Activated CD4-positive, alpha-beta T cell treated with anti-CD3 and anti-CD28 coated beads, Interleukin-2, amount 50 U/mL, for 24 hours (primary cell): ENCODE results near the gene VAT1L.
"Not testable (repeated sequence)": the region's sequence is repeated elsewhere in the genome, so short reads cannot be mapped to it uniquely, and the experiment has no call there.

ENCODE experiments used
- DNase-seq, 2 donors: peaks; one replicate each; pipeline ENCODE4 v3.0.0-alpha.2; 2020; ENCODE audit warnings: low read depth in 1 of 2, low spot score in 1 of 2

Gene VAT1L

DNA sequence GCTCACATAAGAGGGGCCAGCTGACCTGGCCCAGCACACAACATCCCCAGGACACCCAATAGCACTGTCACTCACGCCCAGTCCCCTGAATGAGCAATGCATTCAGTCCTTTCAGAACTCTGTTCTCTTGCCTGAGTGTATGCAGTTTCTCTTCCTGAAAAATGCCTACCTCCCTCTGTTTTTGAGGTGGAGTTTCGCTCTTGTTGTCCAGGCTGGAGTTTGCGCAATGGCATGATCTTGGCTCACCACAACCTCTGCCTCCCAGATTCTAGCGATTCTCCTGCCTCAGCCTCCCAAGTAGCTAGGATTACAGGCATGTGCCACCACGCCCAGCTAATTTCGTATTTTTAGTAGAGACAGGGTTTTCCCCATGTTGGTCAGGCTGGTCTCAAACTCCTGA is 159.2 kb downstream of the VAT1L start:
- not testable (repeated sequence) for DNase-seq

DNA sequence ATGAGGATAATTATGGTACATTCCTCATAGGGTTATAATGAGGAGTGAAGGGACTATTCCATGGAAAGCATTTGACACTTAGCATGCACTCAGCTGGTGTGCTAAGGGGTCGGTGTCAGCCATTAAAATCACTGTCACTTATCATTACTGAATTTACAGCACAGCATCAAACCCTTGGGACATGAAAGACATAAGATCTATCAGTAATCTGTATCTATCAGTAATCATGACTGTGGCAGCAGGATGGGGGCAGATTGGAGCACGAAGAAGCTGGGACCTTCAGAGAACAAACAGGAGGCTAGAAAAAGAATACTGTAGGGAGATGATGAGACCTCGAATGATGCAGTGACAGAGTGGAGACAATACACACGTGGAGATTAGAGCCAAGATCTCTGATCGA is 160.5 kb downstream of the VAT1L start:
- no peak for DNase-seq

DNA sequence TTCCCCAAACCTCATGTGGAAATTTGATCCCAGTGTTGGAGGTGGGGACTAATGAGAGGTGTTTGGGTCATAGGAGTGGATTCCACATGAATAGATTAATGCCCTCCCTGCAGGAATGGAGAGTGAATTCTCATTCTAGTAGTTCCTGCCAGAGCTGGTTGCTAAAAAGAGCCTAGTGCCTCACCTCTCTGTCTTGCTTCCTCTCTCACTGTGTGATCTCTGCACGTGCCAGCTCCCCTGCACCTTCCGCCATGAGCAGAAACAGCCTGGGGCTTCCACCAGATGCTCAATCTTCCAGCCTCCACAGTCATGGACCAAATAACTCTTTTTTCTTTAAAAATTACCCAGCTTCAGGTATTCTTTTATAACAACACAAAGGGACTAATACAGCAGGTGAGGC is 161.1 kb downstream of the VAT1L start:
- no peak for DNase-seq

- no peak for DNase-seq
Measured at GRCh38 chr16:77951788-77952187, 163.4 kb downstream of the VAT1L start.

DNA sequence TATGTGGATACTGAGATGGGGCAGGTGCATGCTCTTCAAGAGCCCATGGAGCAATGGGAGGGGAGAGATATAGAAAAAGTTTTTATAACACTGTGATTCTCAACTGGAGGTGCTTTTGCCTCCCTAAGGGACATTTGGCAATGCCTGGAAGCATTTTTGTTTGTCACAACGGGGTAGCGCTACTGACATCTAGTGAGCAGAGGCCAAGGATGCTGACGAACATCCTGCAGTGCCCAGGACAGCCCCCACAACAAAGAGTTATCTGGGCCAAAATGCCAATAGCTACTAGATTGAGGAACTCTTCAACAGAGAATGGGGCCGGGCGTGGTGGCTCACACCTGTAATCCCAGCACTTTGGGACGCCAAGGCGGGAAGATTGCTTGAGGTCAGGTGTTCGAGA is 166.8 kb downstream of the VAT1L start:
- no peak for DNase-seq

DNA sequence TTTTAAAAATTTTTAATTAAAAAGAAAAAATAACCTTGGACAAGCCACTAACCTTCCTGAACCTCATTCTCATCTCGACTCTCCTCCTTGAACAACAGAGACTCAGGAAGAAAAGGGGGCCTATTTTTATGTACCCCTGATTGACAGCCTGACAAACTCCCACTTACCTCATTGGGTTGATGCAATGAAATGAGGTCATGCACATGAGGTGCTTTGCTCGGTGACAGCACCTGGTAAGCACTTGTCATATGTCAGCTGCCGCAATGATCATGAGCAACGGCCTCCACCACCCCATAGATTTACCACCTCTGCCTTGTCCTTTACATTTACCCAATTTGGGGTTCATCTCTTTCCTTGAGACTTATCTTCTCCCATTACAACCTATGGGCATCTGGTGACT is 167.9 kb downstream of the VAT1L start:
- DNase-seq, result no peak

DNA sequence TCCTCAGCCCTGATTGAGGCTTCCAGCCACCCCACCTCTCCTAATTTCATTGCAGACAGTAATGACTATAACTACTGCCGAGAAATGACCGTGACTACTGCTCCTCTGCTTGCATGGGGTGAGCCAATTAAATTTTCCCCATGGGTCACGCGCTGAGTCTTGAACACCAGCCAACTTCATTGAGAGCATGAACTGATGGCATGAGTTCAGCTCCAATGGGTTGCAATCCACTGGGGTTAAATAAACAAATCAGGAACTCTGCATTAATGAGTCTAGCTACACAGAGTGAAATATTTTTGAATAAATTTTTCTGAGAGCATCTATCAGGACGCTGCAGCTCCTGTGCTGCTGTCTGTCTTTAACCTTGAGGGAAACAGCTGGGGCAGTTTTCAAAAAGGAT is 172.4 kb downstream of the VAT1L start:
- no peak for DNase-seq

DNA sequence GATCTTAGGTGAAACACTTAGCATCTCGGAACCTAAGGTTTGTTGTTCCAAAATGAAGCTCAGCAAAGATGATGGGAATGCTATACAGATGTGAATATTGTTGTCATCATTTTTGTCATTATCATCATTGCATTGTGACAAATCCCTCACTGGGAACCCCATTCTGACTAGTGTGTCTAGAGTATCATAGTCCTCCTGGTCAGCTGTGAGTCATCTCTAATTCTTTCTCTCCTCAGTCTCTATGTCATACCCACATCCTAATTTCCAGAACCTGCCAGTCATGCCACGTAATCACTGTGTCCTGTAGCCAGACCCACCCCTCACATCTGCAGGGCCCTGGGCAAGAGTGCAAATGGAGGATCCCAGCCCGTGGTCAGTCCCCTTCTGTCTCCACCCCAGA is 173.4 kb downstream of the VAT1L start:
- no peak for DNase-seq

DNA sequence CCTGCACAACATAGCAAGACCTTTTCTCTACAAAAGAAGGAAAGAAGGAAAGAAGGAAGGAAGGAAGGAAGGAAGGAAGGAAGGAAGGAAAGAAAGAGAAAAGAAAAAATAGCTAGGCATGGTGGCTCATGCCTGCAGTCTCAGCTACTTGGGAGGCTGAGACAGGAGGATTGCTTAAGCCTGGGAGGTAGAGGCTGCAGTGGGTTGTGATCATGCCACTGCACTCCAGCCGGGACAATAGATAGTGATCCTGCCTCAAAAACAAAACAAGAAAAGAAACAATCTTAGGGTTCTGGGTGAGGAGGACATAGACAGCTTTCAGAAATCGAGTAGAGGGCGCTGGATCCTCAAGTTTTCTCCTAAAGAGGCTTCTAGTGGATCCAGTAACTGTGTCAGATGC is 174.3 kb downstream of the VAT1L start:
- DNase-seq, result no peak

- no peak for DNase-seq
Measured at GRCh38 chr16:77963185-77964044, 175.1 kb downstream of the VAT1L start.

DNA sequence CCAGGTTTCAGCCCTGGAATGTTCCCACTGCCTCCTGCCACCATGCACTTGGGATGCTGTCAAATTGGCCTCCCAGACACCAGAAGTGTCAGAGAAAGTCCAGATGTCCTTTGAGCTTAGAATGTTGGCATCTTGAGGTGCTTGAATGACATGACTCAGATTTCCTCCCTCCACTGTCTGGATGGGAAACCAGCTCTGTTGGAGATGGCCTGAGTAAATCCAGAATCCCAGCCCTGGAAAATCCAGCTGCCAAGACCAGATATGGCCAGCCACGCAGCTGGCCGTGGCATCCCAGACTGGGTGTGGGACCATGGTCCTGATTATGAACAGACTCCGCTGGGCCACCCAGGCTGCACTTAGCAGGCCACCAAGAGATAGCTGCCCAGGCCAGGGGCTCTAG is 177.0 kb downstream of the VAT1L start:
- DNase-seq, result no peak

GRCh38 chr16:77967054-77967904 is 178.9 kb downstream of the VAT1L start:
- no peak for DNase-seq

DNA sequence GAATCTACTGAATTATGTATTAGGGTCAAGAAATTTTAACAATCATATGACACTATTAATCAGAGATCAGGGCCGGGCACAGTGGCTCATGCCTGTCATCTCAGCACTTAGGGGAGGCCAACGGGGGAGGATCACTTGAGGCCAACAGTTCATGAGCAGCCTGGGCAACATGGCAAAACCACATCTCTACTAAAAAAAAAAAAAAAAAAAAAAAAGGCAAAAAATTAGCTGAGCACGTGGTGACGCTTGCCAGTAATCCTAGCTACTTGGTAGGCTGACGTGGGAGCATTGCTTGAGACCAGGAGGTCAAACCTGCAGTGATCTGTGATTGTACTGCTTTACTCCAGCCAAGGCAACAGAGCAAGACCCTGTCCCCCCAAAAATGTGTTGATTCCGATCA is 181.5 kb downstream of the VAT1L start:
- DNase-seq, result no peak

- DNase-seq, result no peak
Measured at GRCh38 chr16:77970371-77970770, 182.0 kb downstream of the VAT1L start.

DNA sequence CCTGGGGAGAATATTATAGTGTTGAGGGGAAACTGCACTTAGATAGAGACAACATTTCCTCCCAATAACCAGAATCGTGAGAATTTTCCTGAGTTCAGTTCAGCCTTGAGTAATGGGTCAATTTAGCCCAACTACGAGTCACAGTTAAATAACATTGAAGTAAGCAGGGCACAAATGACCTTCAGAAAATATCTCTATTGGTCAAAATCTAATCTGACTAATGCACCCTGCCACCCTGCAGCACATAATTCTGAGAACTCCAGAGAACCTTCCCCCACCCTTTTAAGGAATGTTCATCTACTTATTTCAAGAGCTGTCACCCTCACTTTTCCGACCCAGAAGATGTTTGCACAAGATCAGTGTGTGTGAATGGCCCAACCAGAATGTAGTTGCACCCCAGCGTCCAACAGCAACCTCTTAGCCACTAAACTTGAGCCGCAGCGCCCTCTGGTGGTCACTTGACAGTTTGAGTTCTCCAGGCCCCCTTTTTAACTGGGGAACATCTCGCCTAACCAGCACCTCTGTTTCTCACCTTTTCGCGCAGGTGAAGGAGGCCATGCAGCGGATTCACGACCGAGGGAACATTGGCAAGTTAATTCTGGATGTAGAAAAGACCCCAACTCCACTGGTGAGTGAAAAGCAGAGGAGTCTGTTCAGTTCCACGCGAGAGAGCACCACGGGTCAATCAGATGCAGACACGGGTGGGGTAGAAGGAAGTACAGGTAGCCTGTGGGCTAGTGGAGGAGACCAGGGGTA is 183.1 kb downstream of the VAT1L start:
- DNase-seq, result peak; percentile 63 to 66

GRCh38 chr16:77972062-77972392 is 183.7 kb downstream of the VAT1L start:
- DNase-seq, result no peak

DNA sequence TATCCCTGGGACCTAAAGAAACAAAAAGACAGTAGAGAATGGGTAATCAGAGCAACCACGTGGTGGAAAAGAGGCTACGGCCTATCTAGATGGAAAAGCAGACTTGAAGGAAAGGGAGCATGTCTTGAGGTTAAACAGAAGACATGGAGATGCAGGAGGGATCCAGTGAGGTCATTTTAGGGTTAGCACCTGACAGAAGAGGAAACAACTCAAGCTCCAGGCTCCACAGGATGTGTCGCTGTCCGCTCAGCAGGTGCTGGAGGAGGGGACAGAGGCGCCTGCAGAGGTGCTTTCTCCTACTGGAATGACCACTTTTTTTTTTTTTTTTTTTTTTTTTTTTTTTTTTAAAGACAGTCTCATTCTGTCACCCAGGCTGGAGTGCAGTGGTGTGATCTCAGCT is 186.5 kb downstream of the VAT1L start:
- DNase-seq, result no peak

DNA sequence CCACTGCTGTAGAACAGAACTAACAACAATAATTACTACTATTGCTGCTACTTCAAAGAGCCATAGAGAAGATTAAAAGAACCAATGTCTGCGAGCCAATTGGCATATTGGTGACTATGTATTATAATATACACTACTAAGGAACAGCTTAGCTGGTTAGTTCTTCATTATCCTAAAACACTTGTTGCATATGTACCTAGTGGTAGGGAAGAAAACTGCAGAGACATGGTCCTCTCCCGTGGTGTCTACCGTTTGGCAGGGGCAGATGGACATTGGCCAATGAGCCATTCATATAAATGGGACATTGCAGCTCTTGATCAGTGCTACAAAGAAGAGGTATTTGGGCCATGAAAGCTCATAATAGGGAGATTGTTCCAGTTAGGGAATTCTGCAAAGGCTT is 187.6 kb downstream of the VAT1L start:
- no peak for DNase-seq

DNA sequence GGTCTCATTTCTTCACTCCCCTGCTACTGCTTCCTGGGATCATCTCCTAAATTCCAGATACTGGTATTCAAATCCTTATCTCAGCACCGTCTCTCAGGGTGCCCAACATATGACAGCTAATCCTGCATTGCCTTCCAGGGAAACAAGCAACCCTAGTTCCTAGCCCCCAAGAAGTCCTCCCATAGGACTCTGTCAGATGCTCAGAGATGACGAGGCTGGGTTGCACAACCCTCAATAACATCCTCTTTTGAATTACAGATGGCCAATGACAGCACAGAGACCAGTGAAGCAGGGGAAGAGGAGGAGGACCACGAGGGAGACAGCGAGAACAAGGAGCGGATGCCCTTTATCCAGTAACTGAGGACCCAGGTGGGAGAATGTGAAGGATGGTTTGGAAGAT is 189.0 kb downstream of the VAT1L start:
- no peak for DNase-seq

- DNase-seq, result no peak
Measured at GRCh38 chr16:77985111-77985510, 196.7 kb downstream of the VAT1L start.

- DNase-seq, result no peak
Measured at GRCh38 chr16:77986011-77986740, 197.8 kb downstream of the VAT1L start.
